HPDE6-E6E7 (cell line): ENCODE measurements around the gene TNRC18.

Experiments
- DNase-seq: peaks from one replicate; pipeline ENCODE4 v3.0.0; 2011; ENCODE audit warnings: missing footprints; ENCODE audit errors: extremely low spot score

Gene TNRC18

DNA sequence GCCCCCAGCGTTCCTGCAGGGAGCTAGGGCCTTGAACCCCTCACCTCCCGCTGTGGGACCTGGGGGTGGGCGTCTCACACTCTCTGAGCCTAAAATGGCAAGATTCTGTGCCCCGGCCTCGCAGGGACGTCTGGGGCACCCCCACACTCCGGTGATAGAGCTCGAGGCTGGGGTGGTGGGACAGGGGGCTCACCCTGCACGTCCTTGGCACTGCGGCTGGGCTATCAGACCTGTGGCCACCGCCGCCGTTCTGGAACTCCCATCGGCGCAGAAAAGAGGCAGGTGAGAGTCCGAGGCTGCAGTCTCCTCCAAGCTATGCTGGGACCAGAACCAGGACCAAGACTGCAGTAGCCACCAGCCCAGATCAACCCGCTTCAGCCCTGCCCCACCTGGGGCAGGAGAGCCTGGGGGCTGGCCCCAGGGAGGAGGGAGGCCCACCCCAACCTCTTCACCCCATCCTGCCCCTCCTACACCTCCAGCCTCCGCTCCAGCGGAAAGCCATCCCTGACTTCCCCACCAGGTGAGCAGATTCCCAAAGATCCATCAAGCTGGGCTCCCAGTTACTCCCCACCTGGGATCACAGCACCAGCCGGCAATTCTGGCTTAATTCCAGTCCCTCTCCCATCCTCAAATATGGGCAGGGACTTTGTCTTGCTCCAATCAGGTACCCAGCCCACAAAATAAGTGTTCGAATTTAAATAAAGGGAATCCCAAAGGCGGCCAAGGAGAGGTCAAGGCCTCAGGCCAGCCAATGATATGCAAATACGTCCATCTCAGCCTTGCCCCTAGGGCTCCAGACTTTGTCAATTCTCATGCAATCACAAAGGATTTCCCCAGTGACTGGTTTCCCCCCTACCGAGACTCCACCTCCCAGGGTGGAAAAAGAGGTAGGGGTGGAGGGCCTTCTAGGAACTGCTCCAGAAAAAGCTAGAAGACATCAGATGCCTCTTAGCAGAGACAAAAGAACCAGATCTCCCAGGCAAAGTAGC is 16.4 kb downstream of the TNRC18 start:
- no peak for DNase-seq

DNA sequence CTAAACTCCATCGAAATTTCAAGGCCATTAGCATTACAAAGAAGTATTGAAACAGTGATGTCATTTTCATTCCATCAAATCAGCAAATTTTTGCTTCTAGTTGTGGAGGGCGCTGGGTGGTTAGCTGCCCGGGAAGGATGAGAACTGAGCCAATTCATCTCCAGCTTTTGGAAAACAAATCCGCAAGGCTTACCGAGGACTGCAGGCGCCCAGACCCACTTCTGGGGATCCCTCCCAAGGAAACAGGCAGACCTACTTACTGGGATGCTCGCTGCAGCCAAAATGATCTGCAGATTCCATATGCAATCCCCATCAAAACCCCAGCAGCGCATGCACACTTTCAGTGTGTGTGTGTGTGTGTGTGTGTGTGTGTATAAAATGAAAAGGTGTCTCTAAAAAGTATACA is 19.2 kb downstream of the TNRC18 start:
- no peak for DNase-seq

DNA sequence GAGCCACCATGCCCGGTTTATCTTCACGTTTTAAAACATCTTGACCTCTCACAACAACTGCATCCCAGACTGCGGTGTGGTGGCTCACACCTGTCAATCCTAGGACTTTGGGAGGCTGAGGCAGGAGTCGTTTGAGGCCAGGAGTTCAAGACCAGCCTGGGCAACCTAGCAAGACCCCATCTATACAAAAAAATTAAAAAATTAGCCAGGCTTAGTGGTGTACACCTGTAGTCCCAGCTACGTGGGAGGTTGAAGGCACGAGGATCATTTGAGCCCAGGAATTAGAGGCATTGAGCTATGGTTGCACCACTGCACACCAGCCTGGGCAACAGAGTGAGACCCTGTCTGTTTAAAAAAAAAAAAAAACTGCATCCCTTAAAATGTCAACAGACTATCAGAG is 20.2 kb downstream of the TNRC18 start:
- no peak for DNase-seq

DNA sequence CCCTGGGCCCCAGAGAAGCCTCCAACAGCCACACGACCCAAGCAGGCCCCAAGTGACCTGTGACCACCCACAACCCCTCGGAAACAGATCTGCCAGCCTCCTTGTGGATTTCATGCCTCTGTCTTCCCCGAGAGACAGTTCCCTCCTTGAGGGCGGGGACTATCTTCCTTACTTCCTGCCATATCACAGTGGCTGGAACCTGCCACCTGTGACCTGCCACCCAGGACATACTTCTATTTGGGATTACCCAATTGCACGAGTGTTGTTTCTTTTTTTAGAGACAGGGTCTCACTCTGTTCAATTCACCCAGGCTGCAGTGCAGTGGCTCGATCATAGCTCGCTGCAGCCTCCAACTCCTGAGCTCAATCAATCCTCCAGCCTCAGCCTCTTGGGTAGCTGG is 25.9 kb downstream of the TNRC18 start:
- no peak for DNase-seq

DNA sequence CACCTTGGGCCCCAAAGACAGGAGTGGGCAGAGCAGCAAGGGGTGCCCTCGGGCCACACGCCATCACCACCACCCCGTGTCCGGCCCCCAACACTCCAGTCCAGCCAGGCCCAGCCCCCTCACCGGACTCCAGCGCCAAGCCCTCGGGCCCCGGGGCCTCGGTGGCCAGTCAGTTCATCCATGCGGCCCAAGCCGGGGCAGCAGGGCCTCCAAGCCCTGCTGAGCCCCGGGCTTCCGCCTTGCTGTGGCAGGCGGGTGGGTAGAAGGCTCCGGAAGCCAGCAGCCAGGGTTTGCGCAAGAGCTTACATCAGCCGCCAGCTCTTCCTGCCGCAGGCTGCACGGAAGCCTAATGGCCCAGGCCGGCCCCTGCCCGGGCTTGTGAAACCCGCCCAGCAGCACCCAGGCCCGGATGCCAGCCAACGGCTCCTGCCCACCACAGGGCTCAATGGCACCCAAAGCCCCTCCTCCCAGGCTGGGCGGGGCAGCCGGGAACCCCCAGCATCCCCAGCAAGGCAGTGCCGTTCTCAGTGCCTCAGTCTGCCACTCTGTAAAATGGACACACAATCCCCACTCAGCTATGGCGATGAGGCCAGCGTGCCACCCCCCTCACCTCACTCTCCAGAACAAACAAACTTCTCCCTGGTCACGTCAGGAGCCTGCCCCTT is 26.5 kb downstream of the TNRC18 start:
- peak; percentile 99 for DNase-seq

- DNase-seq: peak; percentile 79
Measured at GRCh38 chr7:5396542-5396941, 27.1 kb downstream of the TNRC18 start.

DNA sequence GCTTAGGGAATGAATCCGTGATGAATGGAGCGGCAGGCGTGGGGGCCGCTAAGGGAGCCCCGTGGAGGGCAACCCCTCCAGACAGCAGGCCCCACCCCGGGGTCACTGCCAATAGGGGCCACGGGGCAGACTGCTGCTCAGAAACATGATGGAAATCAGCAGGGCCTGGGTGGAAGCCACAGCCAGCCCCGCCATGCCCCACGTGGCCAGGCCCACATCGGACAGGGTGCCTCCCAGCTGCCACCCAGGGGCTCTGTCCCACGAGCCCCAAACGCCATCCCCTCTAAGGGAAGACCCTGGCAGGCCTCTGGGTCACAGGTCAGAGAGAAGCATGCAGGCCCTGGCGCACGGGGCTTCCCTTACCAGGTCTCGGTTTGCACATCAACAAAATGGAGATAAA is 28.4 kb downstream of the TNRC18 start:
- DNase-seq: no peak

DNA sequence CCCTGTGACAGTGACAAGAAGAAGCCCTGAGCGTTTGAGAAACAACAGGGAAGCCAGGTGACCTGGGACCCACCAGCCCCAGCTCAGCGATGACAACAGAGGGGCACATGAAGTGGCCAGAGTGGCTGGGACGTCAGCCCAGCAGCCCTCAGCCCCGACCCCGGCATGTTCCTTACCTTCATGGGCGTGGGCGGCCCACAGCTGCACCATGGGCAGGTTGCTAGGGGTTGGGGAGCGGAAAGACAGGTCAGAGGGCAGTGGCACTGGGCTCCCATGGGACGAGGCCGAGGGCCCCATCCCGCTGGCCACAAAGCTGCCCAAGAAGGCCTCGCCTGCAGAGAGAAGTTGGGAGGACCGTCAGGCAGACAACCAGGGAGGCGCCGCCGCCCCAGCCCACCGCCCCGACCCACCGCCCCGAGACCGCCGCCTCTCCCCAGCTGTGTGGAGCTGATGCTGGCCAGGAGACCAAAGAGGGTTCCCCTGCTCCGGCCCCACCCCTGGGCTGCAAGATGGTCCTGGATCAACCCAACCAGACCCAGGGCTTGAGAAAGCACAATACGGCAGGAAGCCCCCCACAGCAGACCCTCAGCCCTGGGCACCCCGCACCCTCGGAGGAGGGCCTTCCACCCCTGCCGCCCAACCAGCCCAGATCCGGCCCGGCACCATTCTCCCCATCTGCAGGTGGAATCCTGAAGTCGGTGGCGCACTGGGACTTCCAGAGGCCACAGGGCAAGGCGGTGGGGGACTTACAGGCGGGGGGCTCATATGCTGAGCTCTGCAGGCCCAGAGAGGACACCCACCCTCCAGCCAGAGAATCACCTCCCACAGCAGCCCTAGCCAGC is 29.1 kb downstream of the TNRC18 start:
- no peak for DNase-seq

DNA sequence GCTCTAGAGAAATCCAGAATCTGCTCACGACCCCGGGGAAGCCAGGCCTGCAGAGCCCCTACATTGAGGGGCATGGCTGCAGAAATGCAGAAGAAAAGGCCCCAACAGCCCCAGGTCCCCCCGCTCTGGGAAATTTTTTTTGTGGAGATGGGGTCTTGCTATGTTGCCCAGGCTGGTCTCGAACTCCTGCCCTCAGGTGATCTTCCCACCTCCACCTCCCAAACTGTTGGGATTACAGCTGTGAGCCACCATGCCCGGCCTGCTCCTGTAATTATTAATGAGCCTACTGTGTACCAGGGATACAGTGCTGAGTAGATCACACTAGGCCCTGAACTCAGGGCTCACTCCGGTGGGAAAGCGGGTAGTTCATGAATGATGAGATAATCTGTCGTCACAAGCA is 29.9 kb downstream of the TNRC18 start:
- no peak for DNase-seq

DNA sequence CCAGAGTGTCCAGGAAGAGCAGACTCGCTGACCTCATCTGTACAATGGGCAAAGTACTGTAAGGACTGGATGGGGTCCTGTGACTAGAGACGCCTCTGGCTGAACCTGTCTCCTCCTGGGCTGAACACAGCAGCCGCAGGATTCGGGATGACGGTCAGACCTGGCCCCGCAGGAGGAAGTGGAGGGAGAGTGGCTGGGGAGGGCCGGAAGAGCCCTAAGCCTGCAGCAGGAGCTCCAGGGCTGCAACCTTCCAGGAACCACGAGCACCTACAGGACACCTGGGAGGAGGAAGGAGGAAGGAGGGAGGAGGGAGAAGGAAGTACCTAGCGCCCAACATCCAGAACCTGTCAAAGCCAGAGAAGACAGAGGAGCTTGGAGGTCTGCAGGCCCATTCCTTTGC is 30.3 kb downstream of the TNRC18 start:
- DNase-seq: no peak

DNA sequence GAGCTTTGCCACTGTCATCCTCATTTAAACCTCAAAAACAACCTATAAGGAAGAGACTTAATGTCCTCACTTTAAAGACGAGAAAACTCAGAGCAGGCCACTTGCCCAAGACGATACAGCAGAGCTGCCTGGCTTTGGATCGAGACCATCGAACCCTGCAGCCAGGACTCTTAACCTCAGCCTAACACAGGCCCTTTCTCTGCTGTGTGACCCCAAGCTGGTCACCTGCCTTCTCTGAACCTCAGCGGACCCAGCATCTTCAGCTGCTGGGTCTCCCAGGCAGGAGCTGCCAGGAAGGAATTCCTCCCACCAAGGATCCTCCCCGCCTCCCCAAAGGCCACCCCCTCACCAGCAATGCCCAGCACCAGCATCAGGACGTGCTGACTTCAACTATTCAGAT is 32.7 kb downstream of the TNRC18 start:
- no peak for DNase-seq

- no peak for DNase-seq
Measured at GRCh38 chr7:5388905-5389433, 34.7 kb downstream of the TNRC18 start.

GRCh38 chr7:5388273-5388901 is 35.2 kb downstream of the TNRC18 start:
- DNase-seq: no peak

DNA sequence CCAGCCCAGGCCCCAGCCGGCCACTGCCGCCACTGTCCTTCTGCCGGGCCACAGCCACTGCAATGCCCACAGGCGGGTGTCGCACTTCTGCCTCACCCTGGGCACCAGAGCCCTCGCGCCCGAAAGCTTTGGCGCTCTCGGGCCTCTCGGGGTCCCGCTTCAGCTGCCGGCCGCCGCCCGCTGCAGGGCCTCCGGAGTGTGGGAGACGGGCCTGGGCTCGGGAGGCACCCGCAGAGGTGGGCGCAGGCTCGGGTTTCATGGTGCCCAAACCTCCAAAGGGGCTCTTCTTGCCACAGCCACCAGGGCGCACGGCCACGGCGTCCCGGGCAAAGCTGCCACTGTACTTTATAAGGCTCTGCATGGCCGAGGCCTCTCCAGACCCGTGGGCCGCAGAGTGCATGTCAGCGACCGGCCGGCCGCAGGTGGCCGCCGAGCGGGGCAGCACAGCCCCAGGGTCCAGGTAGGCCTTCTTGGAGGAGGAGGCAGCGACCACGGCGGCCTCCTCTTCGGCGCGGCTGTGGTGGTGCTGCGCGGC is 35.9 kb downstream of the TNRC18 start:
- DNase-seq: no peak

- no peak for DNase-seq
Measured at GRCh38 chr7:5384618-5385017, 39.0 kb downstream of the TNRC18 start.

DNA sequence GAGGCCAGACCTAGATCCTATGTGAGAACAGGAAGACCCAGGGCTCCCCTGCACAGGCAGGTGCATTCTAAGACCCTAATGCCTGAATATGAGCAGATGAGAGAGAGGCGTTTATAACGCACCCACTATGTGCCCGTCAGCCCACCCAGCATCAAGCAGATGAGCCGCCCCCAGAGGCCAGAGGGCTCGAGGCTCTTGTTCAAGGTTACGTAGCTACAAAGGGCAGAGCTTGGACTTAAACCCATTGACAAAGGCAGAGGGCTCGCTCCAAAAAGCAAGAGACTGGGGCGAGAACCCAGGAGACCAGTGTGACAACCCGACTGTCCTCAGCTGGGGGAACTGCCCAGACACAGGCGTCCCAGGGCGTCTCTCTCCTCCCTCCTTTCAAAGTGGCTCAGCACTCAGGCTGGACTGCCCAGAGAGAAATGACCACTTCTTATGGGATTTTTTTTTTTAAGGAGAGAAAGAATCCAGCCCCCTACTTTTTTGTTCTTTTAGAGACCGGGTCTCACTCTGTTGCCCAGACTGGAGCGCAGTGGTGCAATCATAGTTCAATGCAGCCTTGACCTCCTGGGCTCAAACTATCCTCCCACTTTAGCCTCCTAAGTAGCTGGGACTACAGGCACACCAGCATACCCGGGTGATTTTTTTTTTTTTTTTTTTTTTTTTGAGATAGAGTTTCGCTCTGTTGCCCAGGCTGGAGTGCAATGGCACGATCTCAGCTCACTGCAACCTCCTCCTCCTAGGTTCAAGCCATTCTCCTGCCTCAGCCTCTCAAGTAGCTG is 40.1 kb downstream of the TNRC18 start:
- no peak for DNase-seq

- no peak for DNase-seq
Measured at GRCh38 chr7:5382281-5382892, 41.2 kb downstream of the TNRC18 start.

GRCh38 chr7:5381071-5381772 is 42.4 kb downstream of the TNRC18 start:
- no peak for DNase-seq

GRCh38 chr7:5380350-5381070 is 43.1 kb downstream of the TNRC18 start:
- no peak for DNase-seq
